ENCODE measurements around the gene BCKDHA. TPM values are rescaled to one million over a fixed set of nuclear protein-coding genes. Genes with fewer than 3 reads are reported as not detected.
"Not testable (repeated sequence)": the region's sequence is repeated elsewhere in the genome, so short reads cannot be mapped to it uniquely, and the experiment has no call there.

BCKDHA gene
- total and polyA plus RNA-seq, 5 experiments from 2014 or later: 15.9 to 67.3 (median 51.8) TPM

DNA sequence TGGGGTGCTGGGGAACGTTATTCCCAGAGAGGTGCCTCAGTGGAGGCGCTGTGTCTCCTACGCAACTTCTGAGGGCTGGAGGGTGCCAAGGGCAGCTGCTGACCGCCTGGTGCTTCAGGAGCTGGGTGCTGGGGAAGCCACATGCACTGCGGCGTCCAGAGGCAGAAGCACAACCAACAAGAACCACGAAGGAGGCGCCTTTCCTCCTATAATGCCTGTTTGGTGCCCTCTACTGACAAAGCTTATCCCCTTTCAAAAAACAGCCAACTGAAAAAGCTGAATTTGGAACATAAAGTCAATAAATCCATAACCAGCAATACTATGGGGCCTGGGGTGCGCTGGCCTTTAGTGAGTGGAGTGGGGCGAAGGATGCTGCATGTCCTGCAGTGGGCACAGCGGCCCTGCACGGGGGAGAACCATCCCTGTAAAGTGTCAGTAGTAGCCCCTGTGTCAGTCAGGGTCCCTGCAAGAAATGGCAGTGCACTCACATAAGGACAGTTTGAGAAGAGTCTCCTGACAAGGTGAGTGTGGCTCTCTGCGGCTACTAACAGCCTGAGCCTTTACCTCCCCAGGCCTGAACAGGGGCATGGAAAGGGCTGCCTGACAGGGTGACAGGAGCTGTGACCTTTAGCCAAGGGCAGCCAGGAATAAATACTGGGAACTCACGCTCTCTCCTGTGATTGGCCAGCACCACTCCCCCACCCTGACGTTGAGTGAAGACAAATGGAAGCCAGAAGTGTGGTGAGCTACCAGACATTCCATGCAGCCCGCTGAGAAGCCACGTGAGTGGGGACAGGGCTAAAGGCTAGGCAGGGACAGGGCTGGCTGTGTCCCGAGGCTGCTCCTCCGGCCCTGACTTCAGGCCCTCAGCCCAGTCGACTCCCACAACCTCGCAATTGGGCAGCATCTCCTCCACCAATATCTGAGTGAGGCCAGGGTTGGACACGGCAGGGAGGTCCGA lies 34.1 kb downstream of the BCKDHA start:
- DNase-seq (no peak), ATAC-seq (no peak)
- Mint-ChIP-seq H3K27me3 (no peaks in the 10 kb centered on the region), H3K4me3 (no peak overlapping the region), H3K36me3 (peaks cover 0 to 48% (median 3%) of the 10 kb centered on the region in 3 donors), H3K9me3 (no peaks in the 10 kb centered on the region), H3K27ac (peak overlapping the region in 5 of 10 donors; percentile 37 to 81 (median 61)), H3K4me1 (peaks cover 19 to 37% (median 31%) of the 10 kb centered on the region in 4 donors)
- POLR2A ChIA-PET: interaction anchor here (1.1 to 2.0 kb wide), 3 partner anchors 8 to 103 kb away, joined by 3 to 9 read pairs (median 4); partner anchors contain the start of gene DMAC2

DNA sequence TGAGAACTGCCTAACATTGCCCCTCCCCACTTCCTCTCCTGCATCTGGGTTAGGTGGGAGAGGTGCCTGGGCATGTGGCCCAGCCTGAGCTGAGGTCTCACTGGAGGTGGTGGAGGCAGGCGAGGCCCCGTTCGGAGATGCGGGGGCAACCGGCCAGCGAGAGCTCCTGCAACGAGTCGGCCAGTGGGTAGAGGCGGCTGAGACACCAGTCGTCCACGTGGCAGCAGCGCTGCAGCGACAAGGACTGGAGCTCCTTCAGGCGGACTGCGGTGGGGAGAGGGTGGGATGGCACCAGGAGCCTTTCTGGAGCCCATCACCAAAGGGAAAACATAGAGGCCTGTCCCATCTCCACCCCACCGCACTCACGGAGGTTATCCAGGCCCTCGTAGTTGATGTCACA lies 35.6 kb downstream of the BCKDHA start:
- Mint-ChIP-seq H3K9me3 (no peaks in the 10 kb centered on the region), H3K4me3 (no peak overlapping the region), H3K36me3 (peaks cover 0 to 55% (median 3%) of the 10 kb centered on the region in 3 donors), H3K27me3 (no peaks in the 10 kb centered on the region), H3K4me1 (peaks cover 10 to 33% (median 26%) of the 10 kb centered on the region in 4 donors), H3K27ac (no peak overlapping the region)
- POLR2A ChIA-PET: no interaction called here
- no peak for ATAC-seq
- no peak for DNase-seq

DNA sequence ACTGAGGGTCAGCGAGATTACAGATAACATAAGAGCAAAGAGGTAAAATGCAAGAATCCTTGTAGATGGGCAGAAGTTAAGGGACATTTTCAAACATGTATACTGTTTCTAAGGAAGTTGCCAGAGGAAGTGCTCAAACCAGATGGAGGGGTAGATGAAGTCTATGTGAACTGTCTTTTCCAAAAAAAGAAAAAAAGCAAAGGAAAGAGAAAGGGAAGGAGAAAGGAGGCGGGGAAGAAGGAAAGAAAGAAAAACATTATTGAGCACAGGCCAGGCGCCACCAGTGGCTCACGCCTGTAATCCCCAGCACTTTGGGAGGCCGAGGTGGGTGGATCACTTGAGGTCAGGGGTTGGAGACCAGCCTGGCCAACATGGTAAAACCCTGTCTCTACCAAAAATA lies 36.8 kb downstream of the BCKDHA start:
- peaks cover 10 to 27% (median 14%) of the 10 kb centered on the region in 4 donors for H3K4me1 Mint-ChIP-seq
- H3K9me3 Mint-ChIP-seq: no peaks in the 10 kb centered on the region
- ATAC-seq (no peak), DNase-seq (no peak)
- peak overlapping the region in 3 of 10 donors; percentile 4 to 64 (median 63) for H3K27ac Mint-ChIP-seq
- peak overlapping the region in 1 of 10 donors; percentile 48 for H3K4me3 Mint-ChIP-seq
- POLR2A ChIA-PET: interaction anchor here (0.5 to 0.9 kb wide), 3 partner anchors 113 to 172 kb away, joined by 3 read pairs; no protein-coding TSS in a partner anchor
- no peaks in the 10 kb centered on the region for H3K27me3 Mint-ChIP-seq
- peaks cover 0 to 55% (median 3%) of the 10 kb centered on the region in 3 donors for H3K36me3 Mint-ChIP-seq

GRCh38 chr19:41435376-41435775 lies 37.8 kb downstream of the BCKDHA start:
- POLR2A ChIA-PET: interaction anchor here (0.6 to 0.9 kb wide), 3 partner anchors 126 to 865 kb away, joined by 3 read pairs; partner anchors contain the start of gene ZNF574
- not testable (repeated sequence) for H3K4me3 Mint-ChIP-seq, DNase-seq, H3K9me3 Mint-ChIP-seq, ATAC-seq, H3K27me3 Mint-ChIP-seq
- H3K4me1 Mint-ChIP-seq: peaks cover 10 to 27% (median 15%) of the 10 kb centered on the region in 4 donors
- H3K36me3 Mint-ChIP-seq: peaks cover 0 to 55% (median 3%) of the 10 kb centered on the region in 3 donors
- peak overlapping the region in 1 of 10 donors; percentile 33 for H3K27ac Mint-ChIP-seq

- no peaks in the 10 kb centered on the region for H3K27me3 Mint-ChIP-seq
- POLR2A ChIA-PET: interaction anchor here (0.6 kb wide), 2 partner anchors 866 to 1292 kb away, joined by 3 read pairs; no protein-coding TSS in a partner anchor
- H3K36me3 Mint-ChIP-seq: peaks cover 0 to 53% (median 3%) of the 10 kb centered on the region in 3 donors
- ATAC-seq (no peak), DNase-seq (no peak)
- peak overlapping the region in 2 of 10 donors; percentile 21 to 51 for H3K27ac Mint-ChIP-seq
- no peaks in the 10 kb centered on the region for H3K9me3 Mint-ChIP-seq
- peaks cover 10 to 29% (median 15%) of the 10 kb centered on the region in 4 donors for H3K4me1 Mint-ChIP-seq
- peak overlapping the region in 1 of 10 donors; percentile 14 for H3K4me3 Mint-ChIP-seq
Observed at GRCh38 chr19:41435936-41436673, 38.5 kb downstream of the BCKDHA start.

GRCh38 chr19:41436674-41436951 lies 39.0 kb downstream of the BCKDHA start:
- Mint-ChIP-seq H3K4me3 (peak overlapping the region in 2 of 10 donors; percentile 20 to 58), H3K36me3 (peaks cover 0 to 48% (median 3%) of the 10 kb centered on the region in 3 donors), H3K4me1 (peaks cover 10 to 25% (median 14%) of the 10 kb centered on the region in 4 donors), H3K27me3 (no peaks in the 10 kb centered on the region), H3K9me3 (no peaks in the 10 kb centered on the region), H3K27ac (peak overlapping the region in 3 of 10 donors; percentile 30 to 77 (median 51))
- DNase-seq: no peak
- no peak for ATAC-seq
- POLR2A ChIA-PET: interaction anchor here (0.6 kb wide), 1 partner anchor 1293 kb away, joined by 3 read pairs; no protein-coding TSS in a partner anchor

- Mint-ChIP-seq H3K9me3 (no peaks in the 10 kb centered on the region), H3K4me1 (peaks cover 8 to 25% (median 14%) of the 10 kb centered on the region in 4 donors), H3K4me3 (peak overlapping the region in 6 of 10 donors; percentile 24 to 74 (median 55)), H3K27ac (peak overlapping the region in 4 of 10 donors; percentile 74 to 85 (median 84)), H3K36me3 (peaks cover 0 to 35% (median 0%) of the 10 kb centered on the region in 3 donors), H3K27me3 (peaks cover 0 to under 1% (median 0%) of the 10 kb centered on the region in 5 donors)
- POLR2A ChIA-PET: interaction anchor here (0.7 kb wide), 1 partner anchor 127 kb away, joined by 7 read pairs; no protein-coding TSS in a partner anchor
- DNase-seq (no peak), ATAC-seq (no peak)
Observed at GRCh38 chr19:41437944-41438574, 40.4 kb downstream of the BCKDHA start.

DNA sequence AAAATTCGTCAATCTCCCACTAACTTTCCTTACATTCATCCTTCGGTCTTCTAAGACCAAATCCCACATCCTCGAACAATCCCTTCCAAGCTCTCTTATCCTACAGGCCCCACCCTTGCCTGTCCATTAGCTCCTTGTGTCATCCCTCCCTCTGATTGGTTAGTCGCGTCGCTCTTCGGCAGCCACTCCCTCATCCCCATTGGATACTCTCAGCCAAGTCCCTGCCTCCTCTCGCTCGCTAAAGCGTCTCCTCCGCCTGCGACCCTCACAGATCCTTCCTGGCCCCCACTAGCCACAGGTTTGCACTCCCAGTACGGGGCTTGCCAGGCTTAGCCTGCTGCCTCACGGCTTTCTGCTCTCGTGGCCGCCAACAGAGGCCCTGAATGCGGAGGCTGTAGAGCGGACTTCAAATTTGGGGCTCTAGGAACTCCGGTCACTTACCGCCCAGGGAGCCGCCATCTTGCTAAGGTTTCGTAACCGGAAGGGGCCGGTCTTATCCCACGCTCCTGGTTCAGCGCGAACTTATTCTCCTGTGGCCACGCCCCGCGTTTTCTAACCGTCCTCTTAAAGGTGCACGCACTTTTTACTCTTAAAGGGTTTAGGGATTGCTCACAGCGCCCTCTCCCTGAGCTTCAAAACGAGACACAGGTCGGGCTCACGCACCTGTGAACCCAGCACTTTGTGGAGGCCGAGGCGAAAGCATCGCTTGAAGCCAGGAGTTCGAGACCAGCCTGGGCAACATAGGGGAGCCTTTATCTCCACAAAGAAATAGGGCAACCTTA lies 42.0 kb downstream of the BCKDHA start, which contains the start of gene DMAC2:
Gene DMAC2, minus strand, starts transcription at position 472 of the 782 bp plus-strand sequence. Its CDS starts 13 bp downstream, at position 459.
- POLR2A ChIA-PET: interaction anchor here (0.6 to 2.2 kb wide), 14 partner anchors 8 to 1153 kb away, joined by 3 to 20 read pairs (median 6); partner anchors contain the start of genes B3GNT8, B9D2, CCDC97 and HNRNPUL1
- Mint-ChIP-seq H3K36me3 (peaks cover 0 to 23% (median 0%) of the 10 kb centered on the region in 3 donors), H3K4me1 (peaks cover 8 to 23% (median 13%) of the 10 kb centered on the region in 4 donors), H3K9me3 (no peaks in the 10 kb centered on the region), H3K4me3 (peak within 1 kb of the TSS in 2 of 10 donors; percentile 24 to 29), H3K27me3 (peaks cover 0 to 9% (median 0%) of the 10 kb centered on the region in 5 donors), H3K27ac (peak within 1 kb of the TSS in 6 of 10 donors; percentile 48 to 85 (median 74))
- ATAC-seq: peak; percentile 98 to 99
- DNase-seq: peak; percentile 80 to 96 (median 90)

GRCh38 chr19:41441321-41441945 lies 43.8 kb downstream of the BCKDHA start:
- H3K27ac Mint-ChIP-seq: peak overlapping the region in 3 of 10 donors; percentile 25 to 59 (median 33)
- POLR2A ChIA-PET: no interaction called here
- no peak overlapping the region for H3K4me3 Mint-ChIP-seq

GRCh38 chr19:41442473-41443355 lies 45.1 kb downstream of the BCKDHA start, which contains the start of gene ERICH4:
Gene ERICH4 (plus strand): TSS chr19:41443156. CDS start chr19:41443170, 14 bp downstream.
- peak within 1 kb of the TSS in 3 of 10 donors; percentile 38 to 60 (median 56) for H3K27ac Mint-ChIP-seq
- H3K4me3 Mint-ChIP-seq: no peak within 1 kb of the TSS
- peaks cover 0 to 2% (median 0%) of the 10 kb centered on the region in 3 donors for H3K36me3 Mint-ChIP-seq
- ATAC-seq (no peak), DNase-seq (no peak)
- H3K27me3 Mint-ChIP-seq: peaks cover 2 to 18% (median 13%) of the 10 kb centered on the region in 5 donors
- H3K4me1 Mint-ChIP-seq: peaks cover 5 to 20% (median 9%) of the 10 kb centered on the region in 4 donors
- POLR2A ChIA-PET: interaction anchor here (0.6 to 1.0 kb wide), 3 partner anchors 44 to 826 kb away, joined by 3 to 6 read pairs (median 3); partner anchors contain the start of gene CIC
- H3K9me3 Mint-ChIP-seq: no peaks in the 10 kb centered on the region

More at GRCh38 chr19:41441321-41441945, 43.8 kb downstream of the BCKDHA start:
- H3K9me3 Mint-ChIP-seq: no peaks in the 10 kb centered on the region
- H3K27me3 Mint-ChIP-seq: peaks cover 0 to 11% (median 5%) of the 10 kb centered on the region in 5 donors
- peaks cover 0 to 9% (median 0%) of the 10 kb centered on the region in 3 donors for H3K36me3 Mint-ChIP-seq
- no peak for DNase-seq
- peaks cover 9 to 21% (median 12%) of the 10 kb centered on the region in 4 donors for H3K4me1 Mint-ChIP-seq
- ATAC-seq: no peak

Measured in naive thymus-derived CD8-positive, alpha-beta T cell (primary cell).